ENCODE data around the gene SERPINB11.
A peak's percentile ranks its signal among the peaks of the same experiment; 100 is the strongest.
"Not testable (repeated sequence)": the region's sequence is repeated elsewhere in the genome, so short reads cannot be mapped to it uniquely, and the experiment has no call there.

Gene SERPINB11

GRCh38 chr18:63702660-63703059 is at the start of gene SERPINB11:
Gene SERPINB11 (plus strand): TSS chr18:63702960. CDS start chr18:63710194, 7,234 bp downstream.
- no peak for DNase-seq (ENCODE audit: low spot score)

GRCh38 chr18:63658920-63659319 is 43.8 kb upstream of the SERPINB11 start:
- DNase-seq (ENCODE audit: low spot score), result not testable (repeated sequence)

GRCh38 chr18:63661750-63662149 is 41.0 kb upstream of the SERPINB11 start, which contains the start of gene SERPINB3:
Gene SERPINB3 (minus strand): TSS chr18:63661893. CDS start chr18:63661216, 677 bp downstream.
- DNase-seq (ENCODE audit: low spot score), result not testable (repeated sequence)

GRCh38 chr18:63664571-63664970 is 38.2 kb upstream of the SERPINB11 start:
- no peak for DNase-seq (ENCODE audit: low spot score)

- peak; percentile 44 for DNase-seq (ENCODE audit: low spot score)
These were observed 26.0 kb upstream of the SERPINB11 start for GRCh38 chr18:63676526-63677323.

- no peak for DNase-seq (ENCODE audit: low spot score)
These were observed 25.1 kb upstream of the SERPINB11 start for GRCh38 chr18:63677500-63678225.

GRCh38 chr18:63679820-63680606 is 22.7 kb upstream of the SERPINB11 start:
- DNase-seq (ENCODE audit: low spot score), result no peak

- DNase-seq (ENCODE audit: low spot score), result no peak
These were observed 21.1 kb upstream of the SERPINB11 start for GRCh38 chr18:63681449-63682340.

- peak; percentile 88 for DNase-seq (ENCODE audit: low spot score)
These were observed 19.6 kb upstream of the SERPINB11 start for GRCh38 chr18:63683152-63683551.

GRCh38 chr18:63683890-63684289 is 18.9 kb upstream of the SERPINB11 start:
- DNase-seq (ENCODE audit: low spot score), result no peak

- DNase-seq (ENCODE audit: low spot score), result no peak
These were observed 18.0 kb upstream of the SERPINB11 start for GRCh38 chr18:63684718-63685117.

GRCh38 chr18:63686871-63687270 is 15.9 kb upstream of the SERPINB11 start:
- no peak for DNase-seq (ENCODE audit: low spot score)

GRCh38 chr18:63689064-63689463 is 13.7 kb upstream of the SERPINB11 start:
- DNase-seq (ENCODE audit: low spot score), result no peak

GRCh38 chr18:63697097-63697660 is 5.6 kb upstream of the SERPINB11 start:
- DNase-seq (ENCODE audit: low spot score), result peak; percentile 22

- DNase-seq (ENCODE audit: low spot score), result no peak
These were observed 2.3 kb upstream of the SERPINB11 start for GRCh38 chr18:63700501-63700900.

GRCh38 chr18:63701952-63702351 is 808 bp upstream of the SERPINB11 start:
- peak; percentile 53 for DNase-seq (ENCODE audit: low spot score)

GRCh38 chr18:63705401-63705800 is 2.6 kb downstream of the SERPINB11 start:
- DNase-seq (ENCODE audit: low spot score), result no peak

- no peak for DNase-seq (ENCODE audit: low spot score)
These were observed 5.1 kb downstream of the SERPINB11 start for GRCh38 chr18:63707816-63708215.

GRCh38 chr18:63708650-63709049 is 5.9 kb downstream of the SERPINB11 start:
- peak; percentile 83 for DNase-seq (ENCODE audit: low spot score)

- no peak for DNase-seq (ENCODE audit: low spot score)
These were observed 23.1 kb downstream of the SERPINB11 start for GRCh38 chr18:63725682-63726480.
